GM18519 (cell line): ENCODE data around the gene SLC26A1.
"Not testable (repeated sequence)": the region's sequence is repeated elsewhere in the genome, so short reads cannot be mapped to it uniquely, and the experiment has no call there.

Source experiments
- ATAC-seq: cut with Tn5 transposase; IDR thresholded peaks from one replicate; pipeline ENCODE4 v1.9.1; 2021; ENCODE audit warnings: mild to moderate bottlenecking, moderate library complexity; ENCODE audit not compliant: unreplicated experiment, low FRiP score

SLC26A1 gene

DNA sequence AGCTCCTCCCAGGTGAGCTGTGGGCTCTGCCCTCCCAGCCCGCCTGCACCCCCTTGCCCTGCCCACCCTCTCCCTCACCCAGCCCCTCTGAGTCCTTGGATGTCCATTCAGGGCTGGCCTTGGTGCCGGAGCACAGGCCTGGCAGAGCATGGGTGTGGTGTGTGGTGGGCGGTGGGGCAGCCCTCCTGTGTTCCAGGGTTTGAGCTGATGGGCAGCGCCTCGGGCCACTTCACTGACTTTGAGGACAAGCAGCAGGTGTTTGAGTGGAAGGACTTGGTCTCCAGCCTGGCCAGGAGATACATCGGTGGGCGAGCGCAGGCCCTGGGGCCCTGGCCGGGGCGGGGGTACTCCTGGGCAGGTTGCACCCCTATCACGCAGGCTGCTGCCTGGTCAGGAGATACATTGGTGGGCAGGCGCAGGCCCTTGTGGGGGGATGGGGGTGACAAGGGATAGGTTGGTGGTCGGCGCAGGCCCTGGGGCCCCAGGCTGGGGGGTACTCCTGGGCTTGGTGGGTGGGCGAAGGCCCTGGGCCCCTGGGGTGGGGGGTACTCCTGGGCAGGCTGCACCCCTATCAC, 7.6 kb upstream of the SLC26A1 start:
- ATAC-seq: no peak

DNA sequence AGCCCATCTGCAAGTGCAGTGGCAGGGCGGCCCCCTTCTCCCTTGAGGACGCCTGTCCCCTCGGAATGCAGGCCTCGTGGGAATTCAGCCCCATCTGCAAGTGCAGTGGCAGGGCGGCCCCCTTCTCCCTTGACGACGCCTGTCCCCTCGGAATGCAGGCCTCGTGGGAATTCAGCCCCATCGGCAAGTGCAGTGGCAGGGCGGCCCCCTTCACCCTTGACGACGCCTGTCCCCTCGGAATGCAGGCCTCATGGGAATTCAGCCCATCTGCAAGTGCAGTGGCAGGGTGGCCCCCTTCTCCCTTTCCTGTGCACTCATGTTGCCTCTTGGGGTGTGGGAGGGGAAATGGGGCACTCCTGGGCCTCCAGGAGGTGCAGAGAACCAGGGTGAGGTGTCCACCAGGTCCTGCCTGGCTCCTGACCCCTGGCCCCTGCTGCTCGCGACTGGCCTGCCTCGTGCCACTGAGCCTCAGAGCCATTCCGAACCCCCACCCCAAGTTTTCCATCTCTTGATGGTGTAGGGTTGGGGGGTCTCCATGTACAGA, 6.8 kb upstream of the SLC26A1 start:
- ATAC-seq: no peak

DNA sequence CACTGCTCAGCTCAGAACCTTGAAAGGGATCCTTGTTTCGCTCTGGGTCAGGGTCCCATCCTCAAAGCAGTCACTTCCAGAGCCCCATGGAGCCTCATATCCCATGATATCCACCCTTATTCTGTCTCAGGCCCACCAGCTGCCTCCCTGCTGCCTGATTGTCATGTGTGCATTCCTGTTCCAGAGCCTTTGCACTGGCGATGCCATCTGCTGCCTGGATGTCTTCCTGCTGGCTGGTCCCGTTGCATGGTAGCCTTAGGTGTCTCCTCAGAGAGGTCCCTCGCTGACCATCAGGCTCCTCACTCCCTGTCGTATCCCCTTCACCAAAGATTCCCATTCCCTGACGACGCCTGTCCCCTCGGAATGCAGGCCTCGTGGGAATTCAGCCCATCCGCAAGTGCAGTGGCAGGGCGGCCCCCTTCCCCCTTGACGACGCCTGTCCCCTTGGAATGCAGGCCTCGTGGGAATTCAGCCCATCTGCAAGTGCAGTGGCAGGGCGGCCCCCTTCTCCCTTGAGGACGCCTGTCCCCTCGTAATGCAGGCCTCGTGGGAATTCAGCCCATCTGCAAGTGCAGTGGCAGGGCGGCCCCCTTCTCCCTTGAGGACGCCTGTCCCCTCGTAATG, 6.1 kb upstream of the SLC26A1 start:
- not testable (repeated sequence) for ATAC-seq

DNA sequence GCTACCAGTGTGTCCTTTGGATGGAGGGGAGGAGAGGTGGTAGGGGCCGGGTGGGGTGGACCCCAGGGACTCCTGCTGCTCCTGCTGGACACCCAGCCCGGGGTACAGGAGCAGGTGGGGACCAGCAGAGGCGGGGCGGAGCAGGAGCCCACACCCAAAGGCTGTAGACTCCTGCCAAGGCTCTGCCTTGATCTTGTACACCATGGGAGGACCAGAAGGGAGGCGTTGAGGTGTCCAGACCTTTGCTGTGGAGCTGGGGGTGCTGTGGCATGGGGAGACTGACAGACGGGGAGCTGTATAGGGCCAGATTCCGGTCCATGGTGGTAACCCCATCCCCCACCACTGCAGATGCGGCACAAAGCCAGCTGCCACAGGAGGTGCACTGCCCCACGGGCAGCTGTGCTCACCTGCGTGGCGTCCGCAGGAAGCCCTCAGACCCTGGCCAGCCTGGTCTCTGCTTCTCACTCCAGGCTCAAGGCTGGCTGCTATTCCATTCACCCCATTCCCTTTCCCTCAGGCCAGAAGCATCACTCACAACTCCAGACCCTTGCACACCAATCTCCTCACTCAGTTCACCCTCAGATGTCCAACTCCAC, 5.0 kb upstream of the SLC26A1 start:
- ATAC-seq: no peak

DNA sequence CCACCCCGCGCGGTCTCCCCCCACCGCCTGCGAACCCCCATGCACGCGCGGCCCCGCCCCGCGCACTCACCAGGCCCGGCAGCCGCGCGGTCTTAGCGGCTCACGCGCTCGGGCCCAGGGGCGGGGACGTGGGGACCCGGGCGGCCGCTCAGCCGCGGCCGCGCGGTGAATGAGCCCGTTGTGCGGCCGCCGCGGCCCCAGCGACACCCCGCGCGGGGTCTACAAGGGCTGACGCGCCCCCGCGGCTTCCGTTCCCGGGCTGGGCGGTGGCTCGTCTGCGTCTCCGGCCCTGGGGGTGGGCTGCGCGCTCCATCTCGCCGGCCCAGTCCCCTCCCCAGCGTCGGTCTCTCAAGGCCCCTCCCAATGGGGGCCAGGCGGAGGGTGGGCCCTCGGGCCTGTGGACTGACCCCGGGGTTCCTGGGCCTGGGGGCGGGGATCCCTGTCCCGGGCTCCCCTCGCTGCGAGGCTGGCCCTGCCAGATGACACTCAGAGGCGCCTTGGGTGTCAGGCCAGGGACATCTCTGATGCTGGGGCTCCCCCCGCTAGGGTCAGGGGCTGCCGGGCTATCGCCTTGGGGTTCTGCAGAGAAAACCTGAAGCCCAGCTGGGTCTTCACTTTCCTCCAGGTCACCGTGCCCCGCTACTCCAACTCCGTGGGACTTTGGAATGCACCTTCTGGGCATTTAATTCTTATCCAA, 4.3 kb upstream of the SLC26A1 start:
- ATAC-seq: no peak

DNA sequence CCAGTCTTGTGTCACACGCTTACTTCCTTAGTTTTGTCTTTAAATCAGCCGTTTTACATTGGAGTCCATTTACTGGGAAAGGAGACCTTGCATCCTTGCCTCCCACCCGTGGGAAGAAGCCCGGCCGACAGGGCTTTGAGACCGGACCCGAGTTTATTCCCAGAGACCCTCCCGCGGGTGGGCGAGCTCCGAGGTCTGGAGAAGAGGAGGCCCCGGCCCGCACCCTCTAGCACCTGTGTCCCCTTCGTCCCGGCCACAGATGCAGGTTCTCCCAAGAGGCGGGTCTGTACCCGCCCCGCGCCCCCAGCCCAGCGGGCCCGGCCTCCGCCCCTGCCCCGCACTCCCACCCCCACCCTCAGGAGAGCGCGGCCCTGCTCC, 3.8 kb upstream of the SLC26A1 start:
- no peak for ATAC-seq

DNA sequence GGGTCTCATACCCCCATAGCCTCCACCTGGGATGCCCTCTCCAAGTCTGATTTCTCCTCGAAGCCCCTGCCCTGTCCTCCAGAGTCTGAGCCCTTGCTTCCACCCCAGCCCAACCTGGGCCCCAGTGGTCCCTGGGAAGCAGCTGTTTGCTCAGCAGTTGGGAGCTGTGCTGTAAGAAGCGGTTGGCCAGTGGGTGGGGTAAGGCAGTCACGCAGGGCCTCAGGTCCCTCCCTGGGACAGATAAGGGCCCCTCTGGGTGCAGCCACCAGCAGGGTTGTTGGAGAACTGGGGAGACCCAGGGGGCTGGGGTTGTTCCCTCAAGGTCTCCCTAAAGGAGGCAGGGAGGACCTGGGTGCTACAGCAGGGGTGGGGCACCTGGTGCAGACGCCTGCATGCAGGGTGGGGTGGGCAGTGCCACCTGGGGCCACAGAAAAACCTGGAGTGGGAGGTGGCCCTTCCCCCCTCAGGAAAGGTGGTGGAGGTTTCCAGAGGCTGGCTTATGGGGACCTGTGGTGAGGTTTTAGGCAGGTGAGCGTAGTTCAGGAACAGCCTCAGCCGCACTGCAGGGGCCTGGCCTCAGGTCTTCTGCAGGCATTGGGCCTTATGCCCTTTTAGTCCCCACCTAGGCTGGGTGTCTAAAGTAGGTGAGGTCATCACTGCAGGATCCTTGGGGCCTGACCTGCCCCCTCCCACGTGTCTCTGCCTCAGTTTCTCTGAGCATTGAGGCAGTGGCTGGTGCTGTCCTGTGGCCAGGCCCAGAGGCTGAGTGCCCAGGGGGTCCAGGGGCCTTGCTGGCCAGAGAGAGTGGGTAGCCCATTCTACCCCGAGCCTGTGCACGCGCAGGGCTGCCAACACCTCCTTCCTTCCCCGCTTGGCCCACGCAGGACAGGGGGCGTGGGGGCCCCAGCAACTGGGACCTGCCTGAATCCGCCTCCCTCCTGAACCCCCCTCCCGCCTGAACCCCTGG, 3.1 kb upstream of the SLC26A1 start:
- ATAC-seq: no peak

DNA sequence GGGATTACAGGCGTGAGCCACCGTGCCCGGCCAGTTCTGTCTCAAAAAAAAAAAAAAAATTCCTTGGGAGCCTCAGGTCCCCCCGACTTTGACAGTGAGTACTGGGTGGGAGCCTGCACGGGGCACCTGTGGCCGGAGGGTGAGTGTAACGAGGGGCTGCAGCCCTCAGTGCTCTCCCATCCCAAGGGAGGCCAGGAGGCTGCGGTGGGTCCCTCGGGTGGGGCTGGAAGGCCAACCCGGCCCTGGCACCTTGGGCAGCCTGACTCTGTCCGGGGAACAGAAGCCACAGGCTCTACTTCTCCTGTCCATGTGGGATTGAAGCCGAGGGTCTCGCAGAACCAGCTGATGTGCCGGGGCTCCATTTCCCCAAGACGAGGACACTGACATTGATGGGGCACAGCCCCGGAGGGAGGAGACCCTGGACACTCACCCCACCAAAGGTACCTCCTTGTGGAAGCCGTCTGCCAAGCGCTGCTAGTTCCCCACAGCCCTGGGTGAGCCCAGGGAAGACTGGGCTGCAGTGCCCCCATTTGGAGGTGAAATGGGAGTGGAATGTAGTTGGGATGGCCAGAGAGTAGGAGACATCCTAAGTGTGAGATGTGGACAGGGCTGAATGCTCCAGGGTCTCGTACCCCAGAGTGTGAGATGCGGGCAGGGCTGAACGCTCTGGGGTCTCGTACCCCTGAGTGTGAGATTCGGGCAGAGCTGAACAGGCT, 2.3 kb upstream of the SLC26A1 start:
- no peak for ATAC-seq

DNA sequence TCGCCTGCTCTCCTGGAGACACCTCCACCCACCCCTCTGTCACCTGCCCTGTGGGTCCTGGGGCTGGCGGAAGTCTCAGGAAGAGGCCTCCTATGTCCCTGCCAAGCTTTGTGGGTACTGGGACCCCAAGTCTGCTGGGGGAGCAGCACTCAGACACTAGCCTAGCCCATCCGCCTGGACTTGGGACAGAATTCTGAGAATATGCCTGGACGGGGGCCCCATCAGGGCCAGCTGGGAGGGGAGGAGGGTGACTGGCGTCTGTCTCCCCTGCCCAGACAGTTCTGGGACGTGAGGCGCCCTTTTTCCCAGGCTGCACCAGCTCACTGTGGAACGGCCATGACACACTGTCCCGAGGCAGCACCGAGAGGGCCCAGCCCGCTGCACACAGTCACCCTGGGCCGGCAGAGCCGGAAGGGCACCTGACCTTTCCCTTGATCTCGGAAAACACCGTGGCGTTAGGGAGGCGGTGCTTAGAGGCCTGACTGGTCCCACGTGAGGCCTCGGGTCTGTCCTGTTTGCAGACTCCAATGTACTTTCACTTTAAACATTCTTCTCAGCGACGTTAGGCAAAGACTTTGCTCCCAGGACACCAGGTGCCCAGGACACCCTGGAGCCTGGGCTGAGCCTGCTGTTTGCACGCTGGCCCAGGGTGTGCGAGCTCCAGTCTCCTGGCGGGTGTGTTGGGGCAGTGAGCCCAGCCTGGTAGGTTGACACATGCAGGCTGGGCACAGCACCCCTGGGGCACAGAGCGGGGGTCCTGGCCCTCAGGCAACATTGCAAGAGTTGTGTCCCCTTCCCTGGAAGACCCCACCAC, 700 bp downstream of the SLC26A1 start:
- no peak for ATAC-seq

DNA sequence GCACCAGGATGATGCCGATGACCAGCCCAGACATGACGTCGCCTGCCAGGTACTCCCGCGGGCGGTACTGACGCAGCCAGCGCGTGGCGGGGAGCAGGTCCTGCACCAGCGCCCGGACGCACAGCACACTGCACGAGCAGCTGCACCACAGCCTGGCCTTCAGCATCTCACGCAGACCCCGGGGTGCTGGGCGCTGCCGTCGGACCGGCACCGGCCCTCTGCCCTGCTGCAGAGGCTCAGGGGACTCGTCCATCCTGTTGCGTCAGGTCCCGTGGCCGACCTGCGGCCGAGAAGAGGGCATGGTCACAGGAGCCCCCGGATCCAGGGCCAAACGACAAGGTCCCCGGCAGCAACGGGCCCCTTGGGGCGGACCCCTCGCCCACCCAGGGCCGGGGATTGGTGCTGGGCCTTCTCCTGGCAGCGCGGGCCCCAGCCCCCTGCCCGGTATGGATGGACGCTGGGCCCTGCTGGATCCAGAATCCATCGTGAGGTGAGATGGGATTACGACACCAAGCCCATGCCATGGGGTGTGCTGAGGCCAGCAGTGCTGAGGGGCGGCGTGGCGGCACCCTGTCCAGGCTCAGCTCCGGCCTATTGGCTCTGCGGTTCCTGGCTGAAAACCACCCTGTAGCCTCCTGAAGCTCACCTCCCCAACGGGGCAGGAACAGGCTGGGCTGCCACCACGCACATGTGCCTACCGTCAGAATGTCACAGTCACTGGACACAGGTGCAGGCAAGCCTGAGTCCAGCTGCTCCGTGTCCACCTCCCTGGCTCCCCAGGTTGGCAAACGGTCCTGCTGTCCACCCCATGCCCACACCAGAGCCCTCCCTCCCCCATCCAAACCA, 1.5 kb downstream of the SLC26A1 start:
- ATAC-seq: no peak

DNA sequence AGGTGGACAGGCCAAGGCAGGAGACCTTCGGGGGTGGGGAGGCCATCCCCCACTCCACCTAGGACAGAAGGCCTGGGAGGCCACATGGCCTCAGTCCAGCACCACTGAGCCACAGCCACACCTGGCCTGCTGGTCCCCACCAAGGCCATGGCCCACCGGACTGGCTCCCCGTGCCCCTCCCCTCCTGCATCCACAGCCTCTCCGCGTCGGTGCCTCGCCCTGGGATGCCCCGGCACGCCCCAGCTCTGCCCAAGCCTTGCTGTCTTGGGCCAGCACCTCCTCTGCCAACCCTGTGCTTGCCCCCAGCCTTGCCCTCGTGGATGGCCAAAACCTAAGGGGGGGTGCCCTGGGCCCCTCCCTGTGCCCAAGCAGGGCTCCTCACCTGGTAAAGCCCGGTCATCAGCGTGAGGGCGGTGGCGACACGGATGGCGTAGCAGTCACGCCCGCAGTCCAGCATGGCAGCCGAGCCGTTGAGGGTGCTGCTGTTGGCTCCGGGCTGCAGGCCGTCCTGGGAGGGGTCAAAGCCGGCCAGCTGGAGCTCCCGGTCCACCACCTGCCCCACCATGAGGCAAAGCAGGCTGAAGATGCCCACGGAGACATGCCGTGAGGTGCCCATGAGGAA, 2.3 kb downstream of the SLC26A1 start:
- no peak for ATAC-seq

DNA sequence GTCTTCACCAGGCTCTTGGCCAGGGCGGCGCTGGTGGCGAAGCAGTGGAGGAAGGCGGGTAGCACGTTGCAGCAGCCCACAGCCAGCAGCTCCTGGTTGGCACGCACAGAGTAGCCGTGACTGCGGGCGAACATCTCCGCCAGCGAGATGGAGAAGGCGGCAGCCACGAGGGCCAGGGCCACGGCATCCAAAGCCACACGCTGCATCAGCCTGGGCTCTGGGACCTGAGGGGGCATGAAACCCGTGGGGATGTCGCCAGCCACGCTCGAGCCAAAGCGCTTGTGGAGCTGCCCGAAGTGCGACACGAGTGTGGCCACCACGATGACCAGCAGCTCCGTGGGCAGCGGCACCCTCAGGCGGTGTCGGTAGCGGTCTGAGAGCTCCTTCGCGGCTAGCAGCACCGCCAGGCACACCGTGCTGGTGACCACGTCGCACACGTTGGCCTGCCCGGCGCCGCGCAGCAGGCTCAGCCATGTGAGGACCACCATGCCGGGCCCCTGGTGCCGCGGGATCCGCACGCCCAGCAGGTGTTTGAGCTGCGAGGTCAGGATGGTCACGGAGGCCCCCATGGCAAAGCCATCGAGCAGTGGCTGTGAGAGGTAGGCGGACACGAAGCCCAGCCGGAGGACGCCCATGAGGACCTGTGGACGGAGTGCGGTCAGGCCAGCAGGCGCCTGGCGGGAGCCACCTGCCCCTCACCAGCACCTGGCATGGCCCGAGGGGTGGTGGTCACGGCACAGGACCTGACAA, 3.3 kb downstream of the SLC26A1 start:
- ATAC-seq: no peak

DNA sequence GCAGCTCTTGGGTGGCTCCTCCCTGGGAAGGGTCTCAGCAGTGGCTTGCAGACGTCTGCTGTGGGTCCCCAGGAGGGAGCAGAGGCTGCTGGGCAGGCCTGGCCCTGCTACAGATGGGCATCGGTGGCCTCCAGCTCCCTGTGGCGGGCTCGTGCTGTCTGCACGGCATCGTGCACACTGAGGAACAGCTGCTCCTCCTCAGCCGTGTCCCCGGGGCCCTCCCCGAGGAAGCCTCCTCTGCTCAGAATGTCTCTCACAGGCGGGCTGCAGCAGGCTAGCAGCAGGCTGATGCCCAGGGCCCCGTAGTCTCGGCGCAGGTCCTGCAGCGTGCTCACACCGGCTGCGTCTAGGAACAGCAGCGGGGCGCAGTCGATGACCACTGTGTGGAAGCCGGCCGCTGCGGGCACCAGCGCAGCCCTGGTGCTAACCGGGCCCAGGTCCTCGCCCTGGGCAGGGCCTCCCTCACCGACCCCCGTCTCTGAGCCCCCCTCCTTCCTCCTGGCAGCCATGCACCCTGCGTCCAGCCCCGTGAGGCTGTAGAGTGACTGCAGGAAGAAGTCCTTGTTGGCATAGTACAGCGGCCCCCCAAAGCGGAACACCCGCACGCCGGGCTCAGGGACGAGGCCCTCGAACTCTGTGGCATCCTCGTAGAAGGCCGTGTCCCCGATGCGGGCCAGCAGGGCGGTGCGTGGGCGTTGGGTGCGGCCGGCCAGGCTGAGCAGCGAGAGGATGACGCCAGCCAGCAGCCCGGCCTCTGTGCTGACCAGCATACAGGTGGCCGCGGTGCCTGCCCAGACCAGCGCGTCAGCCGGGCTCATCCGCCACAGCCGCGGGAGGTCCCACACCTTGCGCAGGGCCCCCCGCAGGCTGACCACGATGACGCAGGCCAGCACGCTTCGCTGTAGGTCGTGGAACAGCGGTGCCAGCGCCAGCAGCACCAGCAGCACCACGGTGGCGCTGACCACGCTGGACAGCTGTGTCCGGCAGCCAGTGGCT, 4.2 kb downstream of the SLC26A1 start:
- no peak for ATAC-seq

DNA sequence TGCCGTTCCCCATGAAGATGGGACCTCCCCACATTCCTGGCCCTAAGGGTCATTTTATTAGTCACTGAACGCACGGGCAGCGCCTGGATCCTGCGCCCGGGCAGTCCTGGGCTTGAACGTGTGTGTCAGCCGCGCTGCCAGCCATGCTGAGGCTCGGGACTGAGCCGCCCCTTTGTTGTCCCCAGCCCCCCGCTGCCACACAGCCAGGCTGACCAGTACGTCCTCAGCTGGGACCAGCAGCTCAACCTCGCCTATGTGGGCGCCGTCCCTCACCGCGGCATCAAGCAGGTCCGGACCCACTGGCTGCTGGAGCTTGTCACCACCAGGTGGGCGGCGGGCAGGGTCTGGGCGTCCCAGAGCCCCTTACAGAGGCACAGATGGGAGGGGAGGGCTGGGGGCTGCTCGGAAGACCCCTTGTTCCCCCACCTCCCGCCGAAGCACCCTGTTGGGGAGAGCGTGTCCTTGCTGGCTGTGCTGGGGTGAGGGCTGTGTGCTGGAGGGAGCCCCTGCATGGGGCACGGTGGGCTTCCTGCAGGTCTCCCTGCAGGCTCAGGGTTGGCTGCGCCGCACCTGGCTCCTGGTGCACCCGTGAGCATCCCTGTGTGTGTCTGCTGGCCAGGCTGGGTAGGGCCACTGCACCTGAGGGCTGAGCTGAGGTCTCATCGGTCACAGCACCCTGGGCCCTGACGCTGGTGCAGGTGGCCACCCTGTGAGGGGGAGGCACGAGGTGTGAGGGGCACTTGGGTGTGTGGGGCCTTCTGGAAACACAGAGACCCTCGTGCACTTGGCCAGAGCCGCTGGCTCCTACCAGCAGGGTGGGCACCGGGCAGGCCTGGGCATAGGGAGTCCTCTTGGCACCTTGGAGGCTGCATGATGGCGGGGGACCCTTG, 5.3 kb downstream of the SLC26A1 start:
- ATAC-seq: no peak
